Esophagus squamous epithelium (tissue), 4 donors: ENCODE measurements around the gene TBRG4.

Source experiments
- CTCF ChIP-seq, 6 experiments: fragments of 450-650 bp in 4 of 6; fragments of 200-600 bp in 2 of 6; sonication (generic) in 2 of 6; IDR thresholded peaks; one replicate each; pipeline ENCODE4 v1.5.1; 2016 to 2019; ENCODE audit warnings: antibody characterized with exemption in 6 of 6, mild to moderate bottlenecking in 4 of 6, moderate library complexity in 4 of 6
- POLR2A ChIP-seq, 4 donors: fragments of 450-650 bp; IDR thresholded peaks; one replicate each; pipeline ENCODE4 v1.6.1; 2017; ENCODE audit warnings: antibody characterized with exemption in 4 of 4, mild to moderate bottlenecking in 4 of 4, moderate library complexity in 3 of 4

GRCh38 chr7:45153233-45153632 is 41.7 kb upstream of the TBRG4 start:
- TF ChIP-seq POLR2A (IDR thresholded peaks at IDR 0.05) = no peak
- TF ChIP-seq CTCF (IDR thresholded peaks at IDR 0.05) = no peak
